ENCODE results near the gene DLGAP1.

- TF ChIP-seq CTCF (conservative IDR thresholded peaks at IDR 0.05 in 1 of 2, IDR thresholded peaks at IDR 0.05 in 1 of 2; ENCODE audit: extremely low read depth in 1 of 2, insufficient read depth in 1 of 2, low read depth in 1 of 2, low read length in 2 of 2) (no peak), EZH2 (IDR thresholded peaks at IDR 0.05; ENCODE audit: borderline replicate concordance, low read length) (no peak)
These were observed 806.9 kb downstream of the DLGAP1 start for GRCh38 chr18:3648200-3648599.
